HG02610 (cell line): ENCODE results near the gene WDR4.
"Not testable (repeated sequence)": the region's sequence is repeated elsewhere in the genome, so short reads cannot be mapped to it uniquely, and the experiment has no call there.

Experiments used
- ATAC-seq: cut with Tn5 transposase; IDR thresholded peaks from one replicate; pipeline ENCODE4 v1.9.1; 2021; ENCODE audit warnings: mild to moderate bottlenecking, moderate library complexity; ENCODE audit not compliant: unreplicated experiment

Gene WDR4

GRCh38 chr21:42820616-42821465 lies 58.5 kb downstream of the WDR4 start:
- no peak for ATAC-seq

DNA sequence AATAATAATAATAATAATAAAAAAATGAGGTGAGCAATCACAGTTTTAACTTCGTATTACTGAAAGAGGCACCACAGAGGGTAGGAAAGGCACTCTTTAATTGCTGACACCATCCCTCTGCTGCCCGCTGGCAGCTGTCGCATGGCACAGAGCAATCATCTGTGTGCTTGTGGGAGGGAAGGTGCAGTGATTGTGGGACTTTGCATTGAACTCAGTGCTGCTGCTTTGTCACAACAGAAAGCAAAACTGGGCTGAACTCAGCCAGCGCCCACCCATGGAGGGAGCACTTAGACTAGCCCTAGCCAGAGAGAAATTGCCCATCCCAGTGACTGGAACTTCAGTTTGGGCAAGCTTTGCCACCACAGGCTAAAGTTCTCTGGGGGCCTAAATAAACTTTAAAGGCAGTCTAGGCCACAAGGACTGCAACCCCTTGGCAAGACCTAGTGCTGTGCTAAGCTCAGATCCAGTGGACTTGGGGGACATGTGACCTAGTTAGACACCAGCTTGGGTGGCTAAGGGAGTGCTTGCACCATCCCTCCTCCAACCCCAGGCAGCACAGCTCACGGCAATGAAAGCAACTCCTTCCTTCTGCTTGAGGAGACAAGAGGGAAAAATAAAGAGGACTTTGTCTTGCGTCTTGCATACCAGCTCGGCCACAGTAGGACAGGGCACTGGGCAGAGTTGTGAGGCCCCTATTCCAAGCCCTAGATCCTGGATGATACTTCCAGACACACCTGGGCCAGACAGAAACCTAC lies 59.3 kb downstream of the WDR4 start:
- ATAC-seq, result no peak

- no peak for ATAC-seq
These were observed 61.0 kb downstream of the WDR4 start for GRCh38 chr21:42818328-42818749.

DNA sequence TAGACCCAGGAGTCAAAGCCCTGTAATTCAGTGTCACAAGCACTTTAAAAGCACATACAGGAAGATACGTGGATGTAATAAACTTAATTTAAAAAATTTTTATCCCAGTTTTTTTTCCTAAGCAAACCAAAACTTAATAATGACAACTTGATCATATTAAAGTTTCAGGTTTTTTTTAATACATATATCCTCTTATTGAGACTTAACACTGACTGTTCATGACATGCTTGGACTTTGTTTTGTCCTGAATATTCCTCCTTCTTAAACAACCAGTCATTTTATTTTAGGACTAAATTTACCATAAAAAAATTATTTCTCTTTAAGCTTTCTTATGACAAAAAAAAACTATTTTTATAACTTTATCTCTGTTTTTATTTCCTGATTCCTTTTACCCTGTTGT lies 64.1 kb downstream of the WDR4 start:
- ATAC-seq, result no peak

DNA sequence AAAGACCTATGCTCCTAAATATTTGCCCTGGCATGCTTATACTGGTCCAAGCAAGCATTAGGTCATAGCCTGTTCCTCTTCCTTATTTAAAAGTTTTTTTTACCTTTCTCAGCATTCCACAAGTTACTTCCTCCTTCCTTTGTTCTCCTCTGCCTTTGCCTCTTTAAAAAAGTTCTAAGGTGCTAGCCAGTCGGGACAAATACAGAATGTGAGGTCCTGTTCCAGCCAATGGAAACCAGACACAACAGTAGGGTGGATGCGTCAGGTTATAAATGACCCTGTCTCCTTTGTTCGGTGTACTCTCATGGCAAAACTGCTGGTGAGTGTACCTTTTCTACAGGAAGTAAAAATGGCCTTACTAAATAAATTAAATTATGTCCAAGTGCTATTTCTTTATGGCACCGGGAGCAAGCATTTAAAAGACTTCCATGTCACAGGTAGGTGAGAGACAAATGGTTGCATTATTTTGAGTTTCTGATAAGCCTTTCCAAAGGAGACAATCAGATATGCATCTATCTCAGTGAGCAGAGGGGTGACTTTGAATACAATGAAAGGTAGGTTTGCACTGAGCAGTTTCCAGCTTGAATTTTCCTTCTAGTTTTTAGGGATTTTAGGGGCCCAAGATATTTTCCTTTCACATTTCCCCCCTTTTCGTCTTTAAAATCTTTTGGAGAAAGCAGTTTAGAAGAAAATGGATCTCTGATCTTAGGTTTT lies 66.7 kb downstream of the WDR4 start:
- ATAC-seq, result not testable (repeated sequence)

GRCh38 chr21:42811960-42812359 lies 67.4 kb downstream of the WDR4 start:
- no peak for ATAC-seq

DNA sequence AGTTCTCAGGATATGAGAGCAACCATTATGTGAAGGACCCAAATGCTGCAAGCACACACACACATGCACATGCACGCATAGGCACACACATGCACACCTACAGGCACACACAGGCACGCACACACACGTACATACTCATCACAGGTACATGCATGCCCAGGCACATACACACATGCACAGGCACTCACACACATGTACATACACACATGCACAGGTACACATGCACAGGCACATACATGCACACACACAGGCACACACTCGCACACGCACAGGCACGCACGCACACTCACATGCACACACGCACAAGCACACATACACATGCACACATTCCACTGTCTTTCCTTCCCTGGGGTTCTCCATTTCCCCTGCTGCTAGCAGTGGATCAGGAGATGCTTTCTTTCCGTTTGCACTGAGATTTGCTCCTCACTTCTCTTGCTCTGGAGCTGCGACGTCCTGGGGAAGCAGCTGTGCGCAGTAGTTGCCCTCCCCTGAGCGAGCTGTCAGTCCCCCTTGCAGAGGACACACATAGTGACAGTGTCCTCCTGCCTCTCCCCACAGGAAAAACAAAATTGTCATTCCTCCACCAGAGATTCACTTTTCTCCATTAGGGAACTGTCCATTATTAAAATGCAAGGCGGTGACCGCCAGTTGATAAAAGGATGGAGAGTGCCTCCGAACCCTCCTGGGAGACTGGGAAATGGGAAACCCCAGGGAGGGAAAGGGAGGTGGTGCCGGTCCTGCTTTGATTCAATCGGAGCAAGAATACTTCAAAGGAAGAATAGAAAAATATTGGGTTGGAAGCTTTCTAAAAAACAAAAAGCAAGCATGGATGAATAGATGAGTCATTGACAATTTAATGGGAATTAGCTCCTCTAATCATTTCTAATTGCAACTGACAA lies 69.5 kb downstream of the WDR4 start:
- ATAC-seq, result no peak

GRCh38 chr21:42809171-42809570 lies 70.2 kb downstream of the WDR4 start:
- ATAC-seq, result no peak

GRCh38 chr21:42807938-42808613 lies 71.3 kb downstream of the WDR4 start:
- ATAC-seq, result no peak

DNA sequence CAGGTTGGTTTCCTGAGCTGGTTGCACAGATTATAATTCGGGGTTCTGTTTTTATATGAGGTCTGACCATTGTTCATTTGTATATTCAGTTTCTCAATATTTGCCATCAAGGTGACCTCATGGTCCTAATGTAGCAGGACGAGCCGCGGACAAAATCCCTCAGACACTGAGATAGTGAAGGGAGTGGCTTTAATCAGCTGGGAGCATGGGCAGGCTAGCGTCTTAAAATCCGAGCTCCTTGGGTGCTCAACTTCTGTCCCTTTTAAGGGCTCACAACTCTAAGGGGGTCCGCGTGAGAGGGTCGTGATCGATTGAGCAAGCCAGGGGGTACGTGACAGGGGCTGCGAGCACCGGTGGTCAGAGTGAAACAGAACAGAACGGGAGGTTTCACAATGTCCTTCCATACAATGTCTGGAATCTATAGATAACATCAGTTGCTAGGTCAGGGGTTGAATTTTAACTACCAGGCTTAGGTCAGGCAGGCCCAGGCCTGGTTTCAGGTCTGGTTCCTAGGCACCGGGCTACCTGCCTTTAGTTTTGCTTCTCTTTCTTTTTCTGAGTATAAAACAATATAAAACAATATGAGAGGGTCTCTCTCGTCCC lies 71.9 kb downstream of the WDR4 start:
- ATAC-seq, result not testable (repeated sequence)

DNA sequence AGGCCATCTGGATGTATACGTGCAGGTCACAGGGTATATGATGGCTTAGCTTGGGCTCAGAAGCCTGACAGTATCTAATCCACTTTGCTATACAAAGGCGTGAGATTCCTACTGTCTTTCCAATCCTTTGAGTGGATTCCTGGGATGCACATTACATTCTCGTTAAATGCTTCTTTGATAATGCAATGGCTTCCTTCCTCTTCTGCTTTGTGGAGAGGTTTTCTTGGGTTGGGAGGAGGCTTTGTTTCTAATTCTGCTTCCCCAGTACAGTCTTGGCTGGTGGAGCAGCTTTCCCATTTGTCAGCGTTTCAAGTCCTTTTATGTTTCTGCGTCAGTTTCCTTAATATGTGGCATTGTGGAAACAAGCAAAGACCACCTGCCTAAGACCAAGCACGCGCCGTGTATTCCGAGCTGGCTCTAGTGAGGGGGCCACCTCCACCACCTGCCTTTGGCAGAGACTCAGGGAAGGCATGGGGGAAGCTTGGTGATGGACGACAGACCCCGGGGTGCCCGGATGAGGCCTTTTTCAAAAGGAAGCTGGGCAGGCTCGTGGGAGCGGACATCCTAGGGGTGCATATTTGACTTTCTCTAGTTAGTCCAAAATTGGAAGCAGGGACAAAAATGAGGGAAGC lies 72.7 kb downstream of the WDR4 start:
- no peak for ATAC-seq

DNA sequence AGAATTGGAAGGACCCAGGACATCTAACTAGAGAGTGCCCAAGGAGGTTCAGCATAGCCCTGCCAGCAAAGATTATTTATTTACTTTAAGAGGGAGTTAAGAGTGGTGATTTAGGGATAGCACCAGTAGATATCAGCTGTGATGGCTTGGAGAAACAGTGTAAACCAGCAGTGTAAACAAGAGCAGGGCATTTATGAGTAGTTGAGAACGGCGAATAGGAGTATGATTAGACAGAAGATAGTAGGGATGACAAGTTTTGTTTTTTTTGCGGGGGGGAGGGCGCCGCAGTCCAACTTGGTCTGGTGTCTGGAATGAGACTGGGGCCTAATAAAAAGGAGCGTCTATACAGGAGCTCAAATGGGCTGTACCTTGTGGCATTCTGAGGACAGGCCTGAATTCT lies 77.7 kb downstream of the WDR4 start:
- ATAC-seq, result not testable (repeated sequence)

DNA sequence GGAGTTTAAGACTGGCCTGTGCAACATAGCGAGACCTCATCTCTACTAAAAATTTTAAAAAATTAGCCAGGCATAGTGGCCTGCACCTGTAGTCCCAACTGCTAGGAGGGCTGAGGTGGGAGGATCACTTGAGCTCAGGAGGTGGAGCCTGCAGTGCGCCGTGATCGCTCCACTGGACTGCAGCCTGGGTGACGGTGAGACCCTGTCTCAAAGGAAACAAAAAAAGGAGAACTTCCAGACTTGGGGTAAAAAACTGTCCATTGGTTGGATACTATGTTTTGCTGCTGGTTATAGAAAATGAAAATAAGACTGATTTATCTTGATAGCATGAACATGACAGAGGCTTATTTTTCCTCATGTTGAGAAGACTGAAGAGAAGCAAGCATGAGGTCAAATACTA lies 79.4 kb downstream of the WDR4 start:
- ATAC-seq, result no peak

DNA sequence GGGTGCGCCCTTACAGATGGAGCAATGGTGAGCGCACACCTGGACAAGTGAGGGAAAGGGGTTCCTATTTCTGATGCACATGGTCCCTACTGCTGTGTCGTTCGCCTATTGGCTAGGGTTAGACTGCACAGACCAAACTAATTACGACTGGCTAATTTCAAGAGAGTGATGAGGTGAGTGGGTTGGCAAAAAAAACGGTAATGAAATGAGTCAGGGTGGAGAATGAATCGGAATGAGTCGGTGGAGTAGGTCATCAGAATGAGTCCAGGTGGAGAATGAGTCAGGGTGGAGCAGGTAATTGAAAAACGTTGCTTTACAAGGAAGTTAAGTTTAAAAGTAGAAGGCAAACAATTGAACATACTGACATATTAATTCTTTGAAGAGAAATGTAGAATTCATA lies 79.8 kb downstream of the WDR4 start:
- ATAC-seq, result peak; percentile 54
